MM.1S (cell line): ENCODE data around the gene KRTAP5-5.

Experiments
- DNase-seq: peaks from one replicate; pipeline ENCODE4 v3.0.0-alpha.2; 2015
- H2AFZ ChIP-seq: fragments of 300-600 bp; sonication (generic); 2 replicates; pipeline ENCODE4 v1.6.0; 2016; ENCODE audit warnings: antibody characterized with exemption, low read length
- H3F3A ChIP-seq: fragments of 300-600 bp; sonication (generic); 2 replicates; pipeline ENCODE4 v1.6.1; 2016; ENCODE audit warnings: mild to moderate bottlenecking, antibody characterized with exemption, low read length, moderate library complexity, mixed read lengths; ENCODE audit not compliant: insufficient read depth
- H3K27ac ChIP-seq: fragments of 300-600 bp; sonication (generic); 2 replicates; pipeline ENCODE4 v1.5.1; 2016; ENCODE audit warnings: mild to moderate bottlenecking, low read length
- H3K27me3 ChIP-seq: fragments of 300-600 bp; sonication (generic); replicated peaks from 2 replicates; pipeline ENCODE4 v1.6.0; 2016; ENCODE audit warnings: low read length; ENCODE audit not compliant: insufficient read depth
- H3K36me3 ChIP-seq: fragments of 300-600 bp; sonication (generic); replicated peaks from 2 replicates; pipeline ENCODE4 v1.6.1; 2016; ENCODE audit warnings: mild to moderate bottlenecking, low read length, mixed read lengths; ENCODE audit not compliant: insufficient read depth
- H3K4me1 ChIP-seq: fragments of 300-600 bp; sonication (generic); 2 replicates; pipeline ENCODE4 v1.6.1; 2016; ENCODE audit warnings: low read length, mixed read lengths
- H3K4me2 ChIP-seq: fragments of 300-600 bp; sonication (generic); 2 replicates; pipeline ENCODE4 v1.6.0; 2016; ENCODE audit warnings: low read depth, low read length
- H3K4me3 ChIP-seq: fragments of 300-600 bp; sonication (generic); 2 replicates; pipeline ENCODE4 v1.5.1; 2016; ENCODE audit warnings: low read length, mixed read lengths
- H3K79me2 ChIP-seq: fragments of 300-600 bp; sonication (generic); 2 replicates; pipeline ENCODE4 v1.6.1; 2016; ENCODE audit warnings: mixed run types, low read length, mixed read lengths
- H3K9ac ChIP-seq: fragments of 300-600 bp; sonication (generic); 2 replicates; pipeline ENCODE4 v1.6.1; 2016; ENCODE audit warnings: low read length, mixed read lengths
- H3K9me2 ChIP-seq: fragments of 300-600 bp; sonication (generic); replicated peaks from 2 replicates; pipeline ENCODE4 v1.6.1; 2016; ENCODE audit warnings: mild to moderate bottlenecking, low read length, mixed read lengths; ENCODE audit not compliant: insufficient read depth
- H3K9me3 ChIP-seq: fragments of 300-600 bp; sonication (generic); replicated peaks from 2 replicates; pipeline ENCODE4 v1.6.1; 2016; ENCODE audit warnings: mild to moderate bottlenecking, low read length, mixed read lengths; ENCODE audit not compliant: insufficient read depth
- H4K20me1 ChIP-seq: fragments of 300-600 bp; sonication (generic); 2 replicates; pipeline ENCODE4 v1.6.1; 2016; ENCODE audit warnings: mild to moderate bottlenecking, low read length, moderate library complexity, mixed read lengths; ENCODE audit not compliant: insufficient read depth
- EZH2 ChIP-seq: fragments of 300-600 bp; sonication (generic); optimal IDR thresholded peaks from 2 replicates; pipeline ENCODE3; 2017; ENCODE audit warnings: low read depth, mild to moderate bottlenecking, antibody characterized with exemption, low read length, mixed read lengths
- EZH2phosphoT487 ChIP-seq: fragments of 300-600 bp; sonication (generic); IDR thresholded peaks from 2 replicates; pipeline ENCODE4 v1.6.1; 2018; ENCODE audit warnings: antibody characterized with exemption, low read length
- TF ChIP-seq, protein P1 (sequence below): fragments of 300-600 bp; sonication (generic); IDR thresholded peaks from 2 replicates; pipeline ENCODE4 v1.5.1; 2016; ENCODE audit warnings: antibody characterized with exemption, low read length, mixed read lengths

KRTAP5-5 gene

GRCh38 chr11:1622086-1622485 is 7.5 kb upstream of the KRTAP5-5 start, which contains the start of gene KRTAP5-4:
KRTAP5-4 (minus strand) TSS chr11:1622138; CDS start chr11:1622093, 45 bp downstream.
- no peaks in the 10 kb centered on the region for H3K9me3 ChIP-seq
- H3K9me2 ChIP-seq: no peaks in the 10 kb centered on the region
- H3K4me2 ChIP-seq: no peak within 1 kb of the TSS
- no peaks in the 10 kb centered on the region for H3K79me2 ChIP-seq
- no peak within 1 kb of the TSS for H3K4me3 ChIP-seq
- H3K27me3 ChIP-seq: peaks cover 96% of the 10 kb centered on the region
- DNase-seq: no peak
- H4K20me1 ChIP-seq: no peaks in the 10 kb centered on the region
- no peak within 1 kb of the TSS for H3K27ac ChIP-seq
- no peaks in the 10 kb centered on the region for H3F3A ChIP-seq
- no peak for TF ChIP-seq EZH2phosphoT487
- TF ChIP-seq, protein P1, sequence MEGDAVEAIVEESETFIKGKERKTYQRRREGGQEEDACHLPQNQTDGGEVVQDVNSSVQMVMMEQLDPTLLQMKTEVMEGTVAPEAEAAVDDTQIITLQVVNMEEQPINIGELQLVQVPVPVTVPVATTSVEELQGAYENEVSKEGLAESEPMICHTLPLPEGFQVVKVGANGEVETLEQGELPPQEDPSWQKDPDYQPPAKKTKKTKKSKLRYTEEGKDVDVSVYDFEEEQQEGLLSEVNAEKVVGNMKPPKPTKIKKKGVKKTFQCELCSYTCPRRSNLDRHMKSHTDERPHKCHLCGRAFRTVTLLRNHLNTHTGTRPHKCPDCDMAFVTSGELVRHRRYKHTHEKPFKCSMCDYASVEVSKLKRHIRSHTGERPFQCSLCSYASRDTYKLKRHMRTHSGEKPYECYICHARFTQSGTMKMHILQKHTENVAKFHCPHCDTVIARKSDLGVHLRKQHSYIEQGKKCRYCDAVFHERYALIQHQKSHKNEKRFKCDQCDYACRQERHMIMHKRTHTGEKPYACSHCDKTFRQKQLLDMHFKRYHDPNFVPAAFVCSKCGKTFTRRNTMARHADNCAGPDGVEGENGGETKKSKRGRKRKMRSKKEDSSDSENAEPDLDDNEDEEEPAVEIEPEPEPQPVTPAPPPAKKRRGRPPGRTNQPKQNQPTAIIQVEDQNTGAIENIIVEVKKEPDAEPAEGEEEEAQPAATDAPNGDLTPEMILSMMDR: no peak
- TF ChIP-seq EZH2: no peak
- no peaks in the 10 kb centered on the region for H3K4me1 ChIP-seq
- no peak within 1 kb of the TSS for H3K9ac ChIP-seq
- H2AFZ ChIP-seq: no peak within 1 kb of the TSS
- no peaks in the 10 kb centered on the region for H3K36me3 ChIP-seq

GRCh38 chr11:1623716-1624115 is 5.9 kb upstream of the KRTAP5-5 start:
- DNase-seq: no peak
- TF ChIP-seq EZH2phosphoT487 (no peak), EZH2 (no peak)
- TF ChIP-seq, protein P1: no peak
- no peaks in the 10 kb centered on the region for H3K9me3 ChIP-seq
- H3K27ac ChIP-seq: no peak overlapping the region
- no peak overlapping the region for H3K4me2 ChIP-seq
- H4K20me1 ChIP-seq: no peaks in the 10 kb centered on the region
- no peaks in the 10 kb centered on the region for H3F3A ChIP-seq
- H3K27me3 ChIP-seq: peaks cover 96% of the 10 kb centered on the region
- no peak overlapping the region for H2AFZ ChIP-seq
- H3K4me1 ChIP-seq: no peaks in the 10 kb centered on the region
- no peaks in the 10 kb centered on the region for H3K36me3 ChIP-seq
- no peaks in the 10 kb centered on the region for H3K79me2 ChIP-seq
- no peak overlapping the region for H3K9ac ChIP-seq
- H3K9me2 ChIP-seq: no peaks in the 10 kb centered on the region
- H3K4me3 ChIP-seq: no peak overlapping the region

DNA sequence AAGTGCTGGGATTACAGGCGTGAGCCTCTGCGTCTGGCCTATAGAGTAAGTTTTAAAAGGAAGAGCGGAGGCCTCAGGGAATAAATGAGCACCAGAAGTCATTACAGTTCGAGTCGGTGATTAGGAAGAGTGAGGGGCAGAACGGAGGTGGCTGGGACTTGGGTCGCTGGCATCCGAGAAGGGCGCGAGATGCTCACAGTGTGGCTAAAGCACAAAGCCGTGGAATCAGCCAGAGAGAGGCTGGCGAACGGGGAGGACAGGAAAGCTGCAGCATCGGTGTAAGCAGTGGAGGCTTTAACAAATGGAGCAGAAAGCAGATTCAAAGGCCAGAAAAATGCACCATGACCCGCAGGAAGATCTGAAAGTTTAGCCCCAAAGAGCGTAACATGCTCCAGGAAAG is 5.0 kb upstream of the KRTAP5-5 start:
- no peak for DNase-seq
- Histone ChIP-seq H3K27ac (no peak overlapping the region), H3K9me3 (no peaks in the 10 kb centered on the region)

More for the DNA sequence above, 5.0 kb upstream of the KRTAP5-5 start:
- Histone ChIP-seq H3K9me2 (no peaks in the 10 kb centered on the region), H3F3A (no peaks in the 10 kb centered on the region), H3K4me3 (no peak overlapping the region), H3K27me3 (peaks cover 96% of the 10 kb centered on the region), H3K4me1 (no peaks in the 10 kb centered on the region), H4K20me1 (no peaks in the 10 kb centered on the region), H2AFZ (no peak overlapping the region), H3K4me2 (no peak overlapping the region), H3K9ac (no peak overlapping the region), H3K79me2 (no peaks in the 10 kb centered on the region), H3K36me3 (no peaks in the 10 kb centered on the region)
- TF ChIP-seq, protein P1: no peak
- TF ChIP-seq EZH2 (no peak), EZH2phosphoT487 (no peak)
